GM06990 (cell line): ENCODE results near the gene GP1BB.

ENCODE experiments used
- DNase-seq: peaks from one replicate; pipeline ENCODE4 v3.0.0-alpha.2; 2011; ENCODE audit not compliant: insufficient read length; ENCODE audit errors: extremely low read depth
- H3K27me3 ChIP-seq: replicated peaks from 2 replicates; pipeline ENCODE4 v1.6.0; 2011; ENCODE audit warnings: low read length; ENCODE audit not compliant: control insufficient read depth, insufficient read depth
- H3K36me3 ChIP-seq: 2 replicates; pipeline ENCODE4 v1.5.1; 2011; ENCODE audit warnings: low read length; ENCODE audit not compliant: control insufficient read depth, insufficient read depth
- H3K4me3 ChIP-seq: replicated peaks from 2 replicates; pipeline ENCODE4 v1.5.1; 2011; ENCODE audit warnings: low read depth, mild to moderate bottlenecking, control low read depth, low read length
- CTCF ChIP-seq: IDR thresholded peaks from 2 replicates; pipeline ENCODE4 v1.5.1; 2011; ENCODE audit warnings: low read length, control low read depth, mild to moderate bottlenecking, inconsistent platforms; ENCODE audit not compliant: insufficient read depth, poor library complexity, severe bottlenecking

Gene GP1BB

GRCh38 chr22:19739911-19740449 is 16.6 kb downstream of the GP1BB start:
- TF ChIP-seq CTCF: no peak
- no peaks in the 10 kb centered on the region for H3K27me3 ChIP-seq
- no peak for DNase-seq
- H3K36me3 ChIP-seq: no peaks in the 10 kb centered on the region
- no peak overlapping the region for H3K4me3 ChIP-seq

- TF ChIP-seq CTCF: no peak
- Histone ChIP-seq H3K4me3 (no peak overlapping the region), H3K27me3 (no peaks in the 10 kb centered on the region; the same call in 1 of the 2 replicates), H3K36me3 (no peaks in the 10 kb centered on the region)
- no peak for DNase-seq
These were observed 17.2 kb downstream of the GP1BB start for GRCh38 chr22:19740586-19740985.

- TF ChIP-seq CTCF: no peak
- H3K27me3 ChIP-seq: no peaks in the 10 kb centered on the region; the same call in 1 of the 2 replicates
- H3K36me3 ChIP-seq: no peaks in the 10 kb centered on the region
- no peak for DNase-seq
- H3K4me3 ChIP-seq: no peak overlapping the region
These were observed 17.7 kb downstream of the GP1BB start for GRCh38 chr22:19741053-19741452.

- H3K4me3 ChIP-seq: no peak overlapping the region
- TF ChIP-seq CTCF: no peak
- DNase-seq: no peak
- no peaks in the 10 kb centered on the region for H3K36me3 ChIP-seq
- H3K27me3 ChIP-seq: no peaks in the 10 kb centered on the region; the same call in 1 of the 2 replicates
These were observed 19.1 kb downstream of the GP1BB start for GRCh38 chr22:19742160-19743066.

GRCh38 chr22:19743081-19743480 is 19.7 kb downstream of the GP1BB start:
- TF ChIP-seq CTCF: no peak
- Histone ChIP-seq H3K4me3 (no peak overlapping the region), H3K27me3 (no peaks in the 10 kb centered on the region; the same call in 1 of the 2 replicates), H3K36me3 (no peaks in the 10 kb centered on the region)
- no peak for DNase-seq
